HepG2 (cell line): ENCODE measurements around the gene TMEM31. TPM values are rescaled to one million over a fixed set of nuclear protein-coding genes. Genes with fewer than 3 reads are reported as not detected.

Experiments used
- ATAC-seq: fragments of 200-7000 bp; cut with Tn5 transposase; 3 replicates; pipeline ENCODE4 v1.9.1; 2020; ENCODE audit warnings: mild to moderate bottlenecking, moderate library complexity
- BruUV-seq: library from RNA; stranded (reverse); fragments of 400-500 nt; replicated peaks from 2 replicates; lab custom pipeline; 2021; lab: Mats Ljungman, UMichigan
- CTCF ChIA-PET: fragments of 300-600 bp; formaldehyde crosslinking; extraction: SDS; loops from one replicate; lab custom pipeline; 2021; ENCODE audit warnings: low total read pairs, inconsistent platforms, low intra/inter-chr PET ratio; lab: Yijun Ruan, JAX
- POLR2A ChIA-PET: fragments of 350-600 bp; sonication (Branson Sonifier 250); formaldehyde crosslinking; loops from one replicate; lab custom pipeline; 2020; ENCODE audit warnings: antibody characterized with exemption, inconsistent platforms; lab: Yijun Ruan, JAX
- DNase-seq: peaks from one replicate; pipeline ENCODE4 v3.0.0-alpha.2; 2015; ENCODE audit warnings: low spot score
- FAIRE-seq: peaks from 3 replicates; lab custom pipeline; 2011; peaks lifted over from hg19 to GRCh38; lab: Jason Lieb, UNC
- H2AFZ ChIP-seq: one replicate; pipeline ENCODE4 v1.6.1; 2011; ENCODE audit warnings: low read length, inconsistent platforms
- H3K27ac ChIP-seq: fragments of 300-600 bp; 3 replicates; pipeline ENCODE4 v1.8.0; 2011; ENCODE audit warnings: mixed run types, mild to moderate bottlenecking, mixed read lengths, low read length, inconsistent platforms; ENCODE audit not compliant: insufficient read depth; ENCODE audit errors: extremely low read length
- H3K27me3 ChIP-seq, 2 experiments: fragments of 200-600 bp in 1 of 2; 2 replicates in 1 of 2; 3 replicates in 1 of 2; pipeline versions ENCODE4 v1.6.0 to v1.8.0; 2011; ENCODE audit warnings: low read length in 2 of 2, mild to moderate bottlenecking in 2 of 2, moderate library complexity in 2 of 2, inconsistent platforms in 1 of 2; ENCODE audit not compliant: insufficient read depth in 2 of 2, control insufficient read depth in 1 of 2
- H3K36me3 ChIP-seq, 2 experiments: fragments of 200-600 bp in 1 of 2; replicated peaks in 1 of 2; 2 replicates in 1 of 2; 3 replicates in 1 of 2; pipeline versions ENCODE4 v1.5.1 to v1.8.0; 2011; ENCODE audit warnings: low read length in 2 of 2, inconsistent platforms in 1 of 2; ENCODE audit not compliant: insufficient read depth in 2 of 2, control insufficient read depth in 1 of 2
- H3K4me1 ChIP-seq: 2 replicates; pipeline ENCODE4 v1.5.1; 2012; ENCODE audit warnings: low read length, inconsistent platforms; ENCODE audit not compliant: insufficient read depth
- H3K4me2 ChIP-seq: 2 replicates; pipeline ENCODE4 v1.6.0; 2011; ENCODE audit warnings: low read depth, low read length, inconsistent platforms
- H3K4me3 ChIP-seq, 3 experiments: fragments of 200-600 bp in 1 of 3; sonication (generic), shearing (Covaris generic) in 1 of 3; replicated peaks in 1 of 3; 2 replicates each; pipeline ENCODE4 v1.5.1; 2011 to 2016; ENCODE audit warnings: low read length in 3 of 3, inconsistent platforms in 2 of 3, low read depth in 2 of 3, mild to moderate bottlenecking in 2 of 3, control low read depth in 1 of 3, mixed read lengths in 1 of 3; ENCODE audit not compliant: insufficient read depth in 1 of 3
- H3K79me2 ChIP-seq: one replicate; pipeline ENCODE4 v1.6.1; 2011; ENCODE audit warnings: low read length, inconsistent platforms; ENCODE audit not compliant: insufficient read depth
- H3K9ac ChIP-seq: 2 replicates; pipeline ENCODE4 v1.6.0; 2011; ENCODE audit warnings: mild to moderate bottlenecking, low read depth, low read length, inconsistent platforms; ENCODE audit not compliant: insufficient read depth
- H3K9me3 ChIP-seq: 2 replicates; pipeline ENCODE4 v1.5.1; 2012; ENCODE audit warnings: mild to moderate bottlenecking, low read length
- H4K20me1 ChIP-seq: 2 replicates; pipeline ENCODE4 v1.6.0; 2011; ENCODE audit warnings: inconsistent platforms, mild to moderate bottlenecking, low read length, moderate library complexity; ENCODE audit not compliant: insufficient read depth
- HNRNPH1 ChIP-seq: fragments of 200-400 bp; formaldehyde crosslinking; optimal IDR thresholded peaks from 2 replicates; pipeline ENCODE3; 2017; ENCODE audit warnings: mild to moderate bottlenecking, low read depth, low read length
- KDM4B ChIP-seq: sonication (generic); formaldehyde crosslinking; IDR thresholded peaks from 2 replicates; pipeline ENCODE4 v1.4.0; 2020; ENCODE audit warnings: missing genetic modification reagents
- KLF9 ChIP-seq: IDR thresholded peaks from 2 replicates; pipeline ENCODE4 v1.6.1; 2016; ENCODE audit warnings: low read depth
- KMT2A ChIP-seq: sonication (generic); formaldehyde crosslinking; IDR thresholded peaks from 2 replicates; pipeline ENCODE4 v1.4.0; 2020; ENCODE audit warnings: missing genetic modification reagents
- LCORL ChIP-seq, 2 experiments: fragments of 450-650 bp in 1 of 2; sonication (generic) in 1 of 2; formaldehyde crosslinking in 1 of 2; IDR thresholded peaks; 2 replicates each; pipeline versions ENCODE4 v1.5.0 to v1.6.1; 2017 to 2020; ENCODE audit warnings: antibody characterized with exemption in 1 of 2, missing genetic modification reagents in 1 of 2
- MAFF ChIP-seq: IDR thresholded peaks from 2 replicates; pipeline ENCODE4 v1.6.1; 2011; ENCODE audit warnings: low read depth, low read length, improper control_type of control experiment
- NFRKB ChIP-seq: fragments of 450-650 bp; IDR thresholded peaks from 2 replicates; pipeline ENCODE4 v1.6.1; 2017
- TEAD2 ChIP-seq: sonication (generic); formaldehyde crosslinking; IDR thresholded peaks from 2 replicates; pipeline ENCODE4 v1.9.0; 2021; ENCODE audit warnings: missing genetic modification reagents
- ZNF225 ChIP-seq: sonication (generic); formaldehyde crosslinking; IDR thresholded peaks from 2 replicates; pipeline ENCODE4 v1.4.0; 2020; ENCODE audit warnings: mild to moderate bottlenecking, missing genetic modification reagents
- ZNF382 ChIP-seq: sonication (generic); formaldehyde crosslinking; IDR thresholded peaks from 2 replicates; pipeline ENCODE4 v1.5.0; 2020; ENCODE audit warnings: missing genetic modification reagents, mild to moderate bottlenecking, borderline replicate concordance
- ZNF567 ChIP-seq: sonication (generic); formaldehyde crosslinking; IDR thresholded peaks from 2 replicates; pipeline ENCODE4 v1.8.1; 2023; ENCODE audit warnings: mild to moderate bottlenecking, missing genetic modification reagents, borderline replicate concordance
- WGBS: methylation state at CpG from one replicate; pipeline ENCODE4 v1.1.6; 2017; ENCODE audit warnings: low lambda C conversion rate; 5-methylcytosine and 5-hydroxymethylcytosine counted together
- in situ Hi-C: cut with HindIII; loops from 2 replicates; pipeline ENCODE4 v1.10.0; 2017; ENCODE audit warnings: low pct_unique_long_range_greater_than_20kb; ENCODE audit not compliant: extremely low pct_ligation_motif_present
- intact Hi-C: fragments of 100-400 bp; cut with micrococcal nuclease; formaldehyde crosslinking; loops from one replicate; pipeline ENCODE4 v1.10.0; 2022; ENCODE audit not compliant: unreplicated experiment
- polyA plus RNA-seq, 8 experiments: library from polyadenylated mRNA; depleted of rRNA in 3 of 8; stranded (reverse) in 7 of 8; unstranded in 1 of 8; fragments of >200 nt; fragmentation: Illumina TruSeq in 4 of 8; extraction: Trizol in 4 of 8; gene quantifications; 2 replicates each; pipeline versions ENCODE4 v1.2.1 to v1.2.3, GENCODE V29; 2011 to 2016; ENCODE audit warnings: low read depth in 4 of 8, missing spikeins in 1 of 8, mixed read lengths in 1 of 8; ENCODE audit not compliant: insufficient read depth in 1 of 8
- total RNA-seq, 5 experiments: library from RNA; depleted of rRNA; stranded (reverse); fragments of >200 nt; fragmentation: Illumina TruSeq; extraction: Trizol; gene quantifications; 2 replicates each; pipeline ENCODE4 v1.2.3, GENCODE V29; 2016; ENCODE audit warnings: low read depth in 1 of 5
- TF ChIP-seq, protein P1 (sequence below): fragments of 450-650 bp; IDR thresholded peaks from 2 replicates; pipeline ENCODE4 v1.6.1; 2017; ENCODE audit warnings: mild to moderate bottlenecking
- TF ChIP-seq, protein P2 (sequence below): sonication (generic); formaldehyde crosslinking; IDR thresholded peaks from 2 replicates; pipeline ENCODE4 v1.5.1; 2020; ENCODE audit warnings: missing genetic modification reagents, mild to moderate bottlenecking, borderline replicate concordance
- TF ChIP-seq, protein P3 (sequence below): sonication (generic); formaldehyde crosslinking; IDR thresholded peaks from 2 replicates; pipeline ENCODE4 v1.4.0; 2020; ENCODE audit warnings: low read depth, missing genetic modification reagents
- TF ChIP-seq, protein P4 (sequence below): sonication (generic); formaldehyde crosslinking; IDR thresholded peaks from 2 replicates; pipeline ENCODE4 v1.4.0; 2020; ENCODE audit warnings: mild to moderate bottlenecking, missing genetic modification reagents

Gene TMEM31
- total and polyA plus RNA-seq, 2 of the 13 experiments (the other 11 are each of a cell fraction or from before 2014, with no cell fraction given): 0.16 TPM; not detected in 1

DNA sequence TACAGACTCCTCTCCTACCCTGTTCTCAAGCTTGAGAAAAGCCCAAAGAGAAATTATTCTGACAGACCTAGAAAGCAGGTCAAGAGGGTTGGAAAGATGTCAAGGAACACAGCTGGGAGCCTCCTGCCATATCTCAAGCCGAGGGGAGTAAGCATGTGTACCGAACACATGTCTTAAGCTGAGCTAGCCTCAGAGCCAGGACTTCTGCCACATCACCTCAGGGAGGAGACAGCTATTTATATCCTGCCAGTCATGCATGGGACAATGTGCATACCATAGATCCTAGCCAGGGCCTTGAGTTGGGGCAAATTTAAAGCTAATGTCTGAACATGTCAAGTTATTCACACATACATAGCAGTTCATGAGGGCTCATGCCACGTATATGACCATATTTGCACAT lies 11.8 kb downstream of the TMEM31 start:
- CTCF ChIA-PET: no interaction called here
- BruUV-seq: no TSS peak
- POLR2A ChIA-PET: no interaction called here
- no peaks in the 10 kb centered on the region for H3K36me3 ChIP-seq
- no peaks in the 10 kb centered on the region for H3K79me2 ChIP-seq
- intact Hi-C loops (no loop called here), in situ Hi-C loops (no loop called here)
- DNase-seq (no peak), FAIRE-seq (no peak), ATAC-seq (no peak)
- H3K4me1 ChIP-seq: no peaks in the 10 kb centered on the region
- no peak overlapping the region for H2AFZ ChIP-seq
- no peak overlapping the region for H3K4me3 ChIP-seq
- peaks cover 0 to 2% of the 10 kb centered on the region in 2 experiments; a peak in 3 of 5 replicates for H3K27me3 ChIP-seq
- H3K27ac ChIP-seq: no peak overlapping the region
- no peaks in the 10 kb centered on the region for H4K20me1 ChIP-seq
- no peak overlapping the region for H3K9ac ChIP-seq
- H3K4me2 ChIP-seq: no peak overlapping the region
- no peaks in the 10 kb centered on the region for H3K9me3 ChIP-seq
- 0% methylated on average over 3 of the region's 3 CpGs for WGBS
- no peak for TF ChIP-seq KMT2A (CRISPR knock-in tag)
- no peak for TF ChIP-seq MAFF
- TF ChIP-seq ZNF225 (CRISPR knock-in tag): no peak
- TF ChIP-seq LCORL (IDR thresholded peaks at IDR 0.05): no peak
- TF ChIP-seq LCORL (CRISPR knock-in tag; IDR thresholded peaks at IDR 0.05): no peak
- TF ChIP-seq, protein P1, sequence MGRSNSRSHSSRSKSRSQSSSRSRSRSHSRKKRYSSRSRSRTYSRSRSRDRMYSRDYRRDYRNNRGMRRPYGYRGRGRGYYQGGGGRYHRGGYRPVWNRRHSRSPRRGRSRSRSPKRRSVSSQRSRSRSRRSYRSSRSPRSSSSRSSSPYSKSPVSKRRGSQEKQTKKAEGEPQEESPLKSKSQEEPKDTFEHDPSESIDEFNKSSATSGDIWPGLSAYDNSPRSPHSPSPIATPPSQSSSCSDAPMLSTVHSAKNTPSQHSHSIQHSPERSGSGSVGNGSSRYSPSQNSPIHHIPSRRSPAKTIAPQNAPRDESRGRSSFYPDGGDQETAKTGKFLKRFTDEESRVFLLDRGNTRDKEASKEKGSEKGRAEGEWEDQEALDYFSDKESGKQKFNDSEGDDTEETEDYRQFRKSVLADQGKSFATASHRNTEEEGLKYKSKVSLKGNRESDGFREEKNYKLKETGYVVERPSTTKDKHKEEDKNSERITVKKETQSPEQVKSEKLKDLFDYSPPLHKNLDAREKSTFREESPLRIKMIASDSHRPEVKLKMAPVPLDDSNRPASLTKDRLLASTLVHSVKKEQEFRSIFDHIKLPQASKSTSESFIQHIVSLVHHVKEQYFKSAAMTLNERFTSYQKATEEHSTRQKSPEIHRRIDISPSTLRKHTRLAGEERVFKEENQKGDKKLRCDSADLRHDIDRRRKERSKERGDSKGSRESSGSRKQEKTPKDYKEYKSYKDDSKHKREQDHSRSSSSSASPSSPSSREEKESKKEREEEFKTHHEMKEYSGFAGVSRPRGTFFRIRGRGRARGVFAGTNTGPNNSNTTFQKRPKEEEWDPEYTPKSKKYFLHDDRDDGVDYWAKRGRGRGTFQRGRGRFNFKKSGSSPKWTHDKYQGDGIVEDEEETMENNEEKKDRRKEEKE: no peak
- no peak for TF ChIP-seq KDM4B
- no peak for TF ChIP-seq TEAD2 (CRISPR knock-in tag)
- no peak for TF ChIP-seq ZNF567 (CRISPR knock-in tag)
- TF ChIP-seq HNRNPH1: no peak
- TF ChIP-seq, protein P2, sequence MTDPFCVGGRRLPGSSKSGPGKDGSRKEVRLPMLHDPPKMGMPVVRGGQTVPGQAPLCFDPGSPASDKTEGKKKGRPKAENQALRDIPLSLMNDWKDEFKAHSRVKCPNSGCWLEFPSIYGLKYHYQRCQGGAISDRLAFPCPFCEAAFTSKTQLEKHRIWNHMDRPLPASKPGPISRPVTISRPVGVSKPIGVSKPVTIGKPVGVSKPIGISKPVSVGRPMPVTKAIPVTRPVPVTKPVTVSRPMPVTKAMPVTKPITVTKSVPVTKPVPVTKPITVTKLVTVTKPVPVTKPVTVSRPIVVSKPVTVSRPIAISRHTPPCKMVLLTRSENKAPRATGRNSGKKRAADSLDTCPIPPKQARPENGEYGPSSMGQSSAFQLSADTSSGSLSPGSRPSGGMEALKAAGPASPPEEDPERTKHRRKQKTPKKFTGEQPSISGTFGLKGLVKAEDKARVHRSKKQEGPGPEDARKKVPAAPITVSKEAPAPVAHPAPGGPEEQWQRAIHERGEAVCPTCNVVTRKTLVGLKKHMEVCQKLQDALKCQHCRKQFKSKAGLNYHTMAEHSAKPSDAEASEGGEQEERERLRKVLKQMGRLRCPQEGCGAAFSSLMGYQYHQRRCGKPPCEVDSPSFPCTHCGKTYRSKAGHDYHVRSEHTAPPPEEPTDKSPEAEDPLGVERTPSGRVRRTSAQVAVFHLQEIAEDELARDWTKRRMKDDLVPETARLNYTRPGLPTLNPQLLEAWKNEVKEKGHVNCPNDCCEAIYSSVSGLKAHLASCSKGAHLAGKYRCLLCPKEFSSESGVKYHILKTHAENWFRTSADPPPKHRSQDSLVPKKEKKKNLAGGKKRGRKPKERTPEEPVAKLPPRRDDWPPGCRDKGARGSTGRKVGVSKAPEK: no peak
- TF ChIP-seq KLF9: no peak
- TF ChIP-seq, protein P3, sequence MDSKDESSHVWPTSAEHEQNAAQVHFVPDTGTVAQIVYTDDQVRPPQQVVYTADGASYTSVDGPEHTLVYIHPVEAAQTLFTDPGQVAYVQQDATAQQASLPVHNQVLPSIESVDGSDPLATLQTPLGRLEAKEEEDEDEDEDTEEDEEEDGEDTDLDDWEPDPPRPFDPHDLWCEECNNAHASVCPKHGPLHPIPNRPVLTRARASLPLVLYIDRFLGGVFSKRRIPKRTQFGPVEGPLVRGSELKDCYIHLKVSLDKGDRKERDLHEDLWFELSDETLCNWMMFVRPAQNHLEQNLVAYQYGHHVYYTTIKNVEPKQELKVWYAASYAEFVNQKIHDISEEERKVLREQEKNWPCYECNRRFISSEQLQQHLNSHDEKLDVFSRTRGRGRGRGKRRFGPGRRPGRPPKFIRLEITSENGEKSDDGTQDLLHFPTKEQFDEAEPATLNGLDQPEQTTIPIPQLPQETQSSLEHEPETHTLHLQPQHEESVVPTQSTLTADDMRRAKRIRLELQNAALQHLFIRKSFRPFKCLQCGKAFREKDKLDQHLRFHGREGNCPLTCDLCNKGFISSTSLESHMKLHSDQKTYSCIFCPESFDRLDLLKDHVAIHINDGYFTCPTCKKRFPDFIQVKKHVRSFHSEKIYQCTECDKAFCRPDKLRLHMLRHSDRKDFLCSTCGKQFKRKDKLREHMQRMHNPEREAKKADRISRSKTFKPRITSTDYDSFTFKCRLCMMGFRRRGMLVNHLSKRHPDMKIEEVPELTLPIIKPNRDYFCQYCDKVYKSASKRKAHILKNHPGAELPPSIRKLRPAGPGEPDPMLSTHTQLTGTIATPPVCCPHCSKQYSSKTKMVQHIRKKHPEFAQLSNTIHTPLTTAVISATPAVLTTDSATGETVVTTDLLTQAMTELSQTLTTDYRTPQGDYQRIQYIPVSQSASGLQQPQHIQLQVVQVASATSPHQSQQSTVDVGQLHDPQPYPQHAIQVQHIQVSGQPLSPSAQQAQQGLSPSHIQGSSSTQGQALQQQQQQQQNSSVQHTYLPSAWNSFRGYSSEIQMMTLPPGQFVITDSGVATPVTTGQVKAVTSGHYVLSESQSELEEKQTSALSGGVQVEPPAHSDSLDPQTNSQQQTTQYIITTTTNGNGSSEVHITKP (CRISPR knock-in tag): no peak
- TF ChIP-seq, protein P4, sequence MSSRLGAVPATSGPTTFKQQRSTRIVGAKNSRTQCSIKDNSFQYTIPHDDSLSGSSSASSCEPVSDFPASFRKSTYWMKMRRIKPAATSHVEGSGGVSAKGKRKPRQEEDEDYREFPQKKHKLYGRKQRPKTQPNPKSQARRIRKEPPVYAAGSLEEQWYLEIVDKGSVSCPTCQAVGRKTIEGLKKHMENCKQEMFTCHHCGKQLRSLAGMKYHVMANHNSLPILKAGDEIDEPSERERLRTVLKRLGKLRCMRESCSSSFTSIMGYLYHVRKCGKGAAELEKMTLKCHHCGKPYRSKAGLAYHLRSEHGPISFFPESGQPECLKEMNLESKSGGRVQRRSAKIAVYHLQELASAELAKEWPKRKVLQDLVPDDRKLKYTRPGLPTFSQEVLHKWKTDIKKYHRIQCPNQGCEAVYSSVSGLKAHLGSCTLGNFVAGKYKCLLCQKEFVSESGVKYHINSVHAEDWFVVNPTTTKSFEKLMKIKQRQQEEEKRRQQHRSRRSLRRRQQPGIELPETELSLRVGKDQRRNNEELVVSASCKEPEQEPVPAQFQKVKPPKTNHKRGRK: no peak
- no peak for TF ChIP-seq NFRKB
- TF ChIP-seq ZNF382 (CRISPR knock-in tag): no peak
